CMK (cell line): ENCODE results near the gene KIAA1549.

Source experiments
- DNase-seq: peaks from one replicate; pipeline ENCODE4 v3.0.0-alpha.2; 2010; ENCODE audit warnings: low read depth

KIAA1549 gene

GRCh38 chr7:138974675-138975292 is 6.4 kb downstream of the KIAA1549 start:
- DNase-seq: no peak

DNA sequence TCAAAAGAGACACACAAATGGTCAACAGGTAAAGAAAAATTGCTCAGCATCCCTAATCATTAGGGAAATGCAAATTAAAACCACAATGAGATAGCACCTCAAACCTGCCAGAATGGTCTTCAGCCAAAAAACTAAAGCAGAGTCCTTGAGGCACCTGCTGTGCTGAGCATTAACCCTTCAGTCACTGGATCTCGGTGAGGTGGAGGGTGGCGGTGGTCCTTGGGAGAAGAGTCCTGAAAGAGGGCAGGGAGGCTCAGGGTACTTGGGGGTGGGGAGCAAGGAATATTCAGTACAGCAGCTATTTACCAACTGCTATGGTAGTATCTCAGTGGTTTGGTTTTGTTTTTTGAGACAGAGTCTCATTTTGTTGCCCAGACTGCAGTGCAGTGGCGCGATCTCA is 7.1 kb downstream of the KIAA1549 start:
- no peak for DNase-seq

DNA sequence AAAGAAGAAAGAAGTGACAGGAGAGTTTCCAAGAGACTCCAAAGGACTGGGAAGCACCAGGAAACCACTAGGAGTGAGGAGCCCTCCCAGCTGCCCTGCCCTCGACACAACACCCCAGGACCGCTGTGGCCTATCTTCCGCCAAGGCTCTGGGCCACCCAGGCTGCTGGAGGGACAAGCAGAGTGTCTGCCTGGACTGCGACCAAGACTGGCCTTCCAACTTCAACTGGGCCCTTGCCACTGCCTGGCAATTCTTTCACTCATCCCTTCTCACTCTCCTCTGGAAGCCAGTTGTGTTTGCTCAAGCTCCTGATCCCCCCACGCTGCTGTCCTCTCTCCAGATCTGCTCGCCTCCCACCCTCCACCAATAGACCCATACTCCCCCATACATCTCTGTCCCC is 10.2 kb downstream of the KIAA1549 start:
- DNase-seq: no peak

DNA sequence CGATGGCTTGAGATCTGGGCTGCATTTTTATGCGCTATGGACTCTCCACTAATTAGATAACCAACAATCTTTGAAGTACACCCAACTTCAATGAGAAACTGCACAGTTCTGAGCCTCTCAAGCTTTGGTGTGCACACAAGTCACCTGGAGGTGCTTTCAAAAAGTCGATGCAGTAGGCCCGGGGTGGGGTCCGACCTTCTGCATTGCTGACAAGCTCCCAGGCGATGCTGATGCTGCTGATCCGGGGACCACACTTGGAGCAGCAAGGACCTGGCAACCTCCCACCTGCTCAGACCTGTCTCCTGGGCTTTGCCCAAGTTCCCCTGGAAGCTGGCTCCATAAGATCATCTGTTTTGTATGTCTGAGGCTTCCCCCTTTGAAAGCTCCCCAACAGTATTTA is 10.7 kb downstream of the KIAA1549 start:
- DNase-seq: no peak

DNA sequence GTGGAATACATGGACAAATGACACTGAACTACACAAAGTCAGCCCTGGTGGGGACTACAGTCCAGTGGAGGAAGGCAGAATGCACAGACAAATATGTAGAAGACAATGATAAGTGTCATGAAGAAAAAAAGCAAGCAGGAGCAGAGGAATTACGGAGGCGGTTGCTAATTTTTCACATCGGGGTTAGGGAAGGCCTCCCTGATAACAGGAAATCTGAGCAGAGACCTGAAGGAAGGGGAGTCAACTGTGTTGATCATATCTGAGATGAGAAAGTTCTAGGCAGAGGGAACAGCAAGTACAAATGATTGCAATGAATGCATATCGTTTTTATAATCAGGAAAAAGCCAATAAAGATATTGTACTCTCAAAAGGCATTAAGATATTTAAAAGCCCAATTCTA is 14.0 kb downstream of the KIAA1549 start:
- no peak for DNase-seq

GRCh38 chr7:138964624-138965436 is 16.4 kb downstream of the KIAA1549 start:
- no peak for DNase-seq

GRCh38 chr7:138963675-138964074 is 17.5 kb downstream of the KIAA1549 start:
- DNase-seq: no peak

- no peak for DNase-seq
Measured at GRCh38 chr7:138962561-138963270, 18.5 kb downstream of the KIAA1549 start.

DNA sequence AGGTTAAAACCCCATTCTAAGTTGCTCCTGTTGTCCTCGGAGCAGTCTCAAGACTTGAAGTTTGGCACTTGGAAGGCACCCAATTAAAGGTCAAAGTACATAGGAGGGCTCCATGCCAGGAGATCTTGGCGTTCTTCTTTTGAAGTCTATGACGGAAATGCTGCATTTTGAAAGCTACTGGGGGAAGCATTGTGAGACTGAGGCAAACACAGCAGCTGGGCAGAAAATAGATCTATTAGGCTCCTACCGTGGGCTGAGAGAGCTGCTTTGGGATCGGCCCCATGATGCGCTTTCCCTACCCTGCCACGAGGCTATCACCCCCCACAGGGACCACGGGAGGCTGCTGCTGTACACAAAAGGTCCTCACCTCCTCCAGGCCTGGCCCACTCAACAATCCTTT is 20.0 kb downstream of the KIAA1549 start:
- no peak for DNase-seq

DNA sequence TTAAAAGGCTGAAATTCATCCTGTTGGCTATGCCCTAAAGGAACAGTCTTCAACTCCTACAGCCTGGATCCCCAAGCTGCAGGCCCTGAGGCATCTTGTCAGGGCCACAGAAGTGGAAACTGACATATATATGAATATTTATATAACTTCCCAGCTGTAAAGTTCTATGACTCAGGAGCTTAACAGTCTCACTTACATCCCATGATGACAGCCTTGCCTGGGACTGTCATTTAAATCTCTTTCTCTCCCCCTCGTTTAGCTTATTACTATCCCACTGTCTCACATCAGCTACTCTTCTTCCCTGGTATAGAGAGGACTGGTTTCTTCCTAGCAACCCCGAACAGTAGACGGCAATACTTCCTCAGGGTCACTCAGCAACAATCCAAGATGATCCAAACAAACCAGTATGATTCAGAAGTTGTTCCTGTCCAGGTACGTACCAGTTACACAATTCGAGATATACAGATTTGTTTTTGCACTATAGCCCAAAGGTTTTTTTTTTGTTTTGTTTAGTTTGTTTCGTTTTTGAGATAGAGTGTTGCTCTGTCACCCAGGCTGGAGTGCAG is 22.7 kb downstream of the KIAA1549 start:
- no peak for DNase-seq

- no peak for DNase-seq
Measured at GRCh38 chr7:138957753-138958390, 23.3 kb downstream of the KIAA1549 start.

DNA sequence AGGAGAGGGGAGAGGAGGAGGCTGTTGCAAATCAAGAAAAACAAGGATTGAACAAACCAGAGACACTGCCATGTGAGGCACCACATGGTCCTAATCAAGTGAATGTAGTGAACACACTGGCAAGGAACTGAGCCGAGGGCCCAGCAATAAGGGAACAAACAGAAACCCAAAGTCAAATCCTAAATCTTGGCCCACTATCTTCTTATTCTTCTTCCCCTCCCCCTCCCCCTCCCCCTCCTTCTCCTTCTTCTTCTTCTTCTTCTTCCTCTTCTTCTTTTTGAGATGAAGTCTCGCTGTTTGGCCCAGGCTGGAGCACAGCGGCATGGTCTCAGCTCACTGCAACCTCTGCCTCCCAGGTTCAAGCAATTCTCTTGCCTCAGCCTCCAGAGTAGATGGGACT is 24.0 kb downstream of the KIAA1549 start:
- DNase-seq: no peak

DNA sequence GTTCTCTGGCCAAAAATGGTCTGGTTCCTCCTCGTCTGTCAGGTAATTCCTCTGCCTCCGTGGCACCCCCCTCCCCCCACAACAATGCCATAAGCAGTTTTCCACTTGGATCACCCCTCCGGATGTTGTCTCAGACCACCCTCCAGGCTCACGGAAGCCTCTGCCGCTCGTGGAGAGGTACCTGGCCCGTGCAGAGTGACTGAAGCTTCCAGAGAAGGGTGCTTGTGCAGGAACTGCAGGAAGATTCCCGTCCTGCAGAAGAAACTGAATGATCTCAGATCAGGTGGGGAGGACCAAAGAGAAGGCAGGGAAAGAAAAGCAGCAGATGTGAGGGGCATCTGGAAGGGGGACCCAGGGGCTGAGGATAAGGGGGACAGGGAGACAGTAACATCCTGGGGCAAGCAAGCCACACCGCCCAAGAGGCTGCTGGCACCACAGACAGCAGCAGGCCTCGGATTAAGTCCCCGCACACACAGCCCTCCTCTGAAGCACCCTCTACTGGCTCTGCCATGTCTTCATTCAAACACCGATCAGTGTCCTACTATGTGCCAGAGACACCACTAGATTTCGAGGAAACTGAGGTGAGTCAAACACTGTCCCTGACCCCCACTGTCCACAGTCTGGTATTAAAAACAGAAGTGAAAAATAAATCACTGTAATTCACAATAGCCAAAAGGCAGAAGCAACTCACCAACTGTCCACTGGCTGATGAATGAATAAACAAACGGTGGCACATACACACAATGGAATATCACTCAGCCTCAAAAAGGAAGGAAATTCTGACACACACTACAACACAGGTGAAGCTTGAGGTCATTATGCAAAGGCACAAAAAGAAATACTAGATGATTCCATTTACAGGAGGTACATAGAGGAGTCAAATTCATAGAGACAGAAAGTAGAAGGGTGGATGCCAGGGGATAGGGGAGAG is 26.4 kb downstream of the KIAA1549 start:
- DNase-seq: no peak

GRCh38 chr7:138952791-138953190 is 28.4 kb downstream of the KIAA1549 start:
- no peak for DNase-seq

- DNase-seq: no peak
Measured at GRCh38 chr7:138951953-138952352, 29.2 kb downstream of the KIAA1549 start.

DNA sequence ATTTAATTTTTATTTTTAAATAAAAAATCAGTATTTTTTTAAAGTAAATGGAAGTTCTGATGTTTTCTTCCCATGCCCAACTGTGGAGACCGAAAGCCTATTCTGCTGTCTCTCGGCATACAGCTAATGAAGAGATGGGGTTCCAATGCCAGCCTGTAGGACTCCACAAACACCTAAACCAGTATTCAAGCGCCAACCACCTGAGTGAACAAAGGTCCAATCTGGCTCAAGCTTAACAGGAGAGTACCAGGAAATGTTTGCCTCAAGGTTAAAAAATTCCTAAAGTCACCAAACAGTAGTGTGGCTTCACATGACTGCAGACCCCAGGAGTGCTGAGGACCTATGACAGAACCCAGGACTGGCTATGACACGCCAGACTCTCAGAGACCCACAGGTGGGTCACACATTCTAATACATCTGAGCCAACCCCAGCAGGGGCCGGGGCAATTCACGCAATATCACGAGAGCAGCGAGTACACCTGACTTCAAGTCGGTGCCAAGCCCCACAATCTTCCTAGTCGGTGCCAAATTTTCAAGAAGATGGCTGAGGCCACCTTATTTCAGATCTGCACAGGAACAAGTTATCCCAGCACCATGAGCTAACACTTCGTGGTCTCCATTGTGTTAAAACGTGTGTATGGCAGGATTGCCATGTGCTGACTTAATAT is 31.6 kb downstream of the KIAA1549 start:
- no peak for DNase-seq

- no peak for DNase-seq
Measured at GRCh38 chr7:138948403-138948802, 32.8 kb downstream of the KIAA1549 start.

- peak; percentile 24 for DNase-seq
Measured at GRCh38 chr7:138945821-138946220, 35.4 kb downstream of the KIAA1549 start.

- DNase-seq: no peak
Measured at GRCh38 chr7:138945154-138945553, 36.0 kb downstream of the KIAA1549 start.

DNA sequence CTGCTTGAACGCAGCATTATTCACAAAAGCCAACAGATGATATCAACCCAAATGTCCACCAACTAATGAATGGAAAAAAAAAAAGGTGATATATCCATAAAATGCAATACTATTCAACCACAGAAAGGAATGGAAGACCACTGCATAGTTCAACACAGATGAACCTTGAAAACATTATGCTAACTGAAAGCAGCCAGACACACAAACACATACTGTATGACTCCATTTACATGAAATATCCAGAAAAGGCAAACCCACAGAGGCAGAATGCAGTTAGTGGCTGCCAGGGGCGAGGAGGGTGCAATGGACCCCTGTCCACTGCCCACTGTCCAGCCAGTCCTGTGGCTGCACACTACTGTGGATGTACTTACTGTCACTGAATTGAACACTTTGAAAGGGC is 36.6 kb downstream of the KIAA1549 start:
- DNase-seq: no peak

GRCh38 chr7:138943061-138943460 is 38.1 kb downstream of the KIAA1549 start:
- DNase-seq: no peak
